Osteoblast (primary cell): ENCODE measurements around the gene PRPF4. TPM values are rescaled to one million over a fixed set of nuclear protein-coding genes. Genes with fewer than 3 reads are reported as not detected.

Source experiments
- DNase-seq: peaks from one replicate; pipeline ENCODE4 v3.0.0; 2011; ENCODE audit warnings: low spot score, mixed read lengths; ENCODE audit not compliant: insufficient read length; ENCODE audit errors: missing footprints
- H2AFZ ChIP-seq: 2 replicates; pipeline ENCODE4 v1.6.0; 2011; ENCODE audit warnings: mild to moderate bottlenecking, low read length
- H3K27ac ChIP-seq: 2 replicates; pipeline ENCODE4 v1.5.1; 2011; ENCODE audit warnings: mild to moderate bottlenecking, low read depth, low read length, moderate library complexity
- H3K27me3 ChIP-seq: 2 replicates; pipeline ENCODE4 v1.6.0; 2012; ENCODE audit warnings: mild to moderate bottlenecking, control low read depth, inconsistent platforms, low read length, moderate library complexity; ENCODE audit not compliant: insufficient read depth
- H3K36me3 ChIP-seq: 2 replicates; pipeline ENCODE4 v1.5.1; 2011; ENCODE audit warnings: mild to moderate bottlenecking, low read length, control low read depth, moderate library complexity; ENCODE audit not compliant: insufficient read depth
- H3K4me1 ChIP-seq: 2 replicates; pipeline ENCODE4 v1.5.1; 2011; ENCODE audit warnings: mild to moderate bottlenecking, low read length, control low read depth, moderate library complexity; ENCODE audit not compliant: insufficient read depth
- H3K4me2 ChIP-seq: 2 replicates; pipeline ENCODE4 v1.6.0; 2011; ENCODE audit warnings: mild to moderate bottlenecking, low read length; ENCODE audit not compliant: insufficient read depth
- H3K4me3 ChIP-seq: fragments of 200-600 bp; sonication (generic); 3 replicates; pipeline ENCODE4 v1.5.1; 2012; ENCODE audit warnings: mild to moderate bottlenecking, low read length, inconsistent platforms; ENCODE audit not compliant: insufficient read depth
- H3K79me2 ChIP-seq: 2 replicates; pipeline ENCODE4 v1.6.0; 2012; ENCODE audit warnings: mild to moderate bottlenecking, low read length, control low read depth, inconsistent platforms; ENCODE audit not compliant: insufficient read depth
- H3K9me3 ChIP-seq: 2 replicates; pipeline ENCODE4 v1.5.1; 2011; ENCODE audit warnings: low read depth, low read length, control low read depth
- H4K20me1 ChIP-seq: 2 replicates; pipeline ENCODE4 v1.6.0; 2012; ENCODE audit warnings: mild to moderate bottlenecking, low read length, control low read depth; ENCODE audit not compliant: insufficient read depth
- CTCF ChIP-seq: IDR thresholded peaks from 2 replicates; pipeline ENCODE4 v1.5.1; 2011; ENCODE audit warnings: mild to moderate bottlenecking, low read depth, low read length, moderate library complexity; ENCODE audit errors: extremely low read depth
- total RNA-seq: library from RNA; depleted of rRNA; stranded (reverse); fragments of >200 nt; gene quantifications from 2 replicates; pipeline ENCODE4 v1.2.3, GENCODE V29; 2012

The PRPF4 gene
- total RNA-seq, 1 donor = 18.1 TPM

- H3K27ac ChIP-seq = no peak overlapping the region
- DNase-seq = no peak
- peaks cover 12% of the 10 kb centered on the region for H3K4me1 ChIP-seq
- no peaks in the 10 kb centered on the region for H3K27me3 ChIP-seq
- H3K4me3 ChIP-seq = no peak overlapping the region
- TF ChIP-seq CTCF = no peak
- H3K9me3 ChIP-seq = no peaks in the 10 kb centered on the region
- H2AFZ ChIP-seq = no peak overlapping the region
- H3K36me3 ChIP-seq = no peaks in the 10 kb centered on the region
- peaks cover 37% of the 10 kb centered on the region for H3K79me2 ChIP-seq
- no peak overlapping the region for H3K4me2 ChIP-seq
- H4K20me1 ChIP-seq = peaks cover 10% of the 10 kb centered on the region
These were observed 38.4 kb upstream of the PRPF4 start for GRCh38 chr9:113237026-113237425.

GRCh38 chr9:113238202-113238858, 37.1 kb upstream of the PRPF4 start:
- H3K4me1 ChIP-seq = peaks cover 5% of the 10 kb centered on the region
- H3K27me3 ChIP-seq = no peaks in the 10 kb centered on the region
- H3K36me3 ChIP-seq = no peaks in the 10 kb centered on the region
- no peak overlapping the region for H3K27ac ChIP-seq
- no peak for TF ChIP-seq CTCF
- peaks cover 10% of the 10 kb centered on the region for H4K20me1 ChIP-seq
- H3K9me3 ChIP-seq = no peaks in the 10 kb centered on the region
- no peak overlapping the region for H3K4me2 ChIP-seq
- H3K79me2 ChIP-seq = peaks cover 32% of the 10 kb centered on the region
- no peak for DNase-seq
- H2AFZ ChIP-seq = no peak overlapping the region
- no peak overlapping the region for H3K4me3 ChIP-seq

- DNase-seq = peak; percentile 15
- no peak for TF ChIP-seq CTCF
- no peak overlapping the region for H2AFZ ChIP-seq
These were observed 36.6 kb upstream of the PRPF4 start for GRCh38 chr9:113238859-113239232.

GRCh38 chr9:113241161-113241560, 34.3 kb upstream of the PRPF4 start:
- DNase-seq = no peak
- H3K79me2 ChIP-seq = peaks cover 40% of the 10 kb centered on the region
- H3K4me1 ChIP-seq = no peaks in the 10 kb centered on the region
- H4K20me1 ChIP-seq = peaks cover 10% of the 10 kb centered on the region
- no peak overlapping the region for H3K4me3 ChIP-seq
- H2AFZ ChIP-seq = no peak overlapping the region
- no peak overlapping the region for H3K4me2 ChIP-seq
- no peaks in the 10 kb centered on the region for H3K36me3 ChIP-seq
- H3K27me3 ChIP-seq = no peaks in the 10 kb centered on the region
- no peaks in the 10 kb centered on the region for H3K9me3 ChIP-seq
- no peak overlapping the region for H3K27ac ChIP-seq
- TF ChIP-seq CTCF = no peak

More at GRCh38 chr9:113238859-113239232, 36.6 kb upstream of the PRPF4 start:
- Histone ChIP-seq H3K9me3 (no peaks in the 10 kb centered on the region), H3K4me1 (peaks cover 3% of the 10 kb centered on the region), H3K27me3 (no peaks in the 10 kb centered on the region), H3K4me3 (no peak overlapping the region), H3K27ac (no peak overlapping the region), H3K79me2 (peaks cover 31% of the 10 kb centered on the region), H4K20me1 (peaks cover 10% of the 10 kb centered on the region), H3K4me2 (no peak overlapping the region), H3K36me3 (no peaks in the 10 kb centered on the region)
